NB4 (cell line): Measurements from ENCODE around the gene PKP1.

ENCODE experiments used
- POLR2A ChIP-seq: IDR thresholded peaks from 2 replicates; pipeline ENCODE4 v1.6.1; 2011; ENCODE audit warnings: mild to moderate bottlenecking; ENCODE audit not compliant: insufficient read length; ENCODE audit errors: extremely low read depth
- TF ChIP-seq, protein P1 (sequence below): IDR thresholded peaks from one replicate; pipeline ENCODE4 v1.5.1; 2012; ENCODE audit warnings: low read depth, low read length
- TF ChIP-seq, protein P2 (sequence below): IDR thresholded peaks from 2 replicates; pipeline ENCODE4 v1.6.1; 2011; ENCODE audit warnings: low read depth, low read length

DNA sequence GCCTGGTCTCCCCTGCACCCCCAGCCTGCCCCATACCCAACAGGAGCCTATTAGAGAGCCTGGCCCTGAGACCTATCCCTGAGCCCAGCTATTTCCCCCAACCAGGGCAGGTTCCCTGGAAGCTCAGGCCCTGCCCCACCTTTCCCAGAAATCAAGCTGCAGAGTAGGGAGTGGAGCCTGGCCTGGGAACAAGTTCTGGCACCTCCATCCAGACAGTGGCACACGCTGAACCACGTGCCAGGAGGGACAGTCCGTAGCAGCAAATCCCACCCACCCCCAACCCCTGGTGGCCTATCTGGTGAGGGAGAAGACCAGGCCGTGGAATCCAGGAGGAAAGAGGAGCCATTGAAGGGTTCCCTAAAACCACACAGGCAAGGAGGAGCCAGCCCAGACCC is 71.6 kb downstream of the PKP1 start:
- TF ChIP-seq, protein P1, sequence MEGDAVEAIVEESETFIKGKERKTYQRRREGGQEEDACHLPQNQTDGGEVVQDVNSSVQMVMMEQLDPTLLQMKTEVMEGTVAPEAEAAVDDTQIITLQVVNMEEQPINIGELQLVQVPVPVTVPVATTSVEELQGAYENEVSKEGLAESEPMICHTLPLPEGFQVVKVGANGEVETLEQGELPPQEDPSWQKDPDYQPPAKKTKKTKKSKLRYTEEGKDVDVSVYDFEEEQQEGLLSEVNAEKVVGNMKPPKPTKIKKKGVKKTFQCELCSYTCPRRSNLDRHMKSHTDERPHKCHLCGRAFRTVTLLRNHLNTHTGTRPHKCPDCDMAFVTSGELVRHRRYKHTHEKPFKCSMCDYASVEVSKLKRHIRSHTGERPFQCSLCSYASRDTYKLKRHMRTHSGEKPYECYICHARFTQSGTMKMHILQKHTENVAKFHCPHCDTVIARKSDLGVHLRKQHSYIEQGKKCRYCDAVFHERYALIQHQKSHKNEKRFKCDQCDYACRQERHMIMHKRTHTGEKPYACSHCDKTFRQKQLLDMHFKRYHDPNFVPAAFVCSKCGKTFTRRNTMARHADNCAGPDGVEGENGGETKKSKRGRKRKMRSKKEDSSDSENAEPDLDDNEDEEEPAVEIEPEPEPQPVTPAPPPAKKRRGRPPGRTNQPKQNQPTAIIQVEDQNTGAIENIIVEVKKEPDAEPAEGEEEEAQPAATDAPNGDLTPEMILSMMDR: no peak
- TF ChIP-seq POLR2A: no peak
- TF ChIP-seq, protein P2, sequence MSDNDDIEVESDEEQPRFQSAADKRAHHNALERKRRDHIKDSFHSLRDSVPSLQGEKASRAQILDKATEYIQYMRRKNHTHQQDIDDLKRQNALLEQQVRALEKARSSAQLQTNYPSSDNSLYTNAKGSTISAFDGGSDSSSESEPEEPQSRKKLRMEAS: no peak
